CD4-positive, alpha-beta memory T cell (primary cell): ENCODE measurements around the gene SNAI1. TPM values are rescaled to one million over a fixed set of nuclear protein-coding genes. Genes with fewer than 3 reads are reported as not detected.

ENCODE experiments used
- CTCF ChIA-PET: fragments of 350-600 bp; sonication (Branson Sonifier 250); formaldehyde crosslinking; loops from one replicate; lab custom pipeline; 2021; ENCODE audit warnings: inconsistent platforms; ENCODE audit not compliant: partially characterized antibody; lab: Charles Lee
- POLR2A ChIA-PET: fragments of 350-600 bp; sonication (Branson Sonifier 250); formaldehyde crosslinking; loops from one replicate; lab custom pipeline; 2021; ENCODE audit not compliant: partially characterized antibody; lab: Charles Lee
- DNase-seq, 5 donors: peaks; one replicate each; pipeline versions ENCODE4 v3.0.0 to v3.0.0-alpha.2; 2020 to 2022; ENCODE audit warnings: mixed read lengths in 1 of 5
- H3K27ac ChIP-seq: one replicate; pipeline ENCODE4 v1.7.0; 2013; ENCODE audit warnings: low read depth, low read length
- H3K27me3 ChIP-seq: 2 replicates; pipeline ENCODE4 v1.7.0; 2013; ENCODE audit warnings: mild to moderate bottlenecking, low read length, moderate library complexity; ENCODE audit not compliant: insufficient read depth
- H3K36me3 ChIP-seq: 2 replicates; pipeline ENCODE4 v1.7.0; 2013; ENCODE audit warnings: mild to moderate bottlenecking, low read length, moderate library complexity; ENCODE audit not compliant: insufficient read depth
- H3K4me1 ChIP-seq: 2 replicates; pipeline ENCODE4 v1.7.0; 2013; ENCODE audit warnings: mild to moderate bottlenecking, low read length, moderate library complexity; ENCODE audit not compliant: insufficient read depth
- H3K4me3 ChIP-seq, 2 donors: one replicate each; pipeline ENCODE4 v1.7.0; 2013; ENCODE audit warnings: low read length in 2 of 2, mild to moderate bottlenecking in 1 of 2
- H3K9me3 ChIP-seq, 2 donors: one replicate each; pipeline ENCODE4 v1.7.0; 2013; ENCODE audit warnings: low read length in 2 of 2, control low read depth in 1 of 2; ENCODE audit not compliant: control insufficient read depth in 1 of 2
- H3K27ac Mint-ChIP-seq, 7 donors: one replicate each; pipeline ENCODE4 v1.8.0; 2020 to 2021; ENCODE audit warnings: mixed read lengths in 7 of 7, mild to moderate bottlenecking in 6 of 7, inconsistent platforms in 3 of 7, moderate library complexity in 3 of 7
- H3K27me3 Mint-ChIP-seq, 2 donors: one replicate each; pipeline ENCODE4 v1.8.0; 2020 to 2021; ENCODE audit warnings: mixed read lengths in 2 of 2
- H3K36me3 Mint-ChIP-seq, 2 donors: one replicate each; pipeline ENCODE4 v1.8.0; 2020 to 2021; ENCODE audit warnings: mixed read lengths in 2 of 2, inconsistent platforms in 1 of 2, mild to moderate bottlenecking in 1 of 2
- H3K4me1 Mint-ChIP-seq, 4 donors: one replicate each; pipeline ENCODE4 v1.8.0; 2020 to 2021; ENCODE audit warnings: mixed read lengths in 4 of 4, mild to moderate bottlenecking in 1 of 4
- H3K4me3 Mint-ChIP-seq, 8 donors: one replicate each; pipeline ENCODE4 v1.8.0; 2020 to 2021; ENCODE audit warnings: mixed read lengths in 8 of 8, mild to moderate bottlenecking in 7 of 8, moderate library complexity in 6 of 8, inconsistent platforms in 3 of 8
- H3K9me3 Mint-ChIP-seq, 8 donors: one replicate each; pipeline ENCODE4 v1.8.0; 2020 to 2021; ENCODE audit warnings: mixed read lengths in 8 of 8, mild to moderate bottlenecking in 5 of 8, inconsistent platforms in 3 of 8, moderate library complexity in 1 of 8
- intact Hi-C: fragments of 100-400 bp; cut with micrococcal nuclease; formaldehyde crosslinking; loops from one replicate; pipeline ENCODE4 v1.15.1; 2023
- polyA plus RNA-seq, 2 donors: library from polyadenylated mRNA; unstranded; fragments of 300-500 nt; fragmentation: Illumina TruSeq; gene quantifications; one replicate each; pipeline ENCODE4 v1.2.3, GENCODE V29; 2021
- total RNA-seq, 2 experiments: library from RNA; stranded (reverse); gene quantifications; one replicate each; pipeline ENCODE4 v1.2.3, GENCODE V29; 2021

Gene SNAI1
- total and polyA plus RNA-seq, 4 experiments from 2014 or later, result 0.17 to 0.60 (median 0.32) TPM

- H3K27ac Mint-ChIP-seq, result peak overlapping the region in 1 of 7 donors; percentile 57
- Histone ChIP-seq H3K36me3 (peaks cover 27% of the 10 kb centered on the region), H3K9me3 (no peaks in the 10 kb centered on the region), H3K27ac (no peak overlapping the region), H3K4me1 (peaks cover 33% of the 10 kb centered on the region), H3K4me3 (no peak overlapping the region), H3K27me3 (no peaks in the 10 kb centered on the region)
- ChIA-PET CTCF (interaction anchor here (1.6 kb wide), 1 partner anchor 11 kb away, joined by 3 read pairs; no protein-coding TSS in a partner anchor), POLR2A (no interaction called here)
- H3K9me3 Mint-ChIP-seq, result no peaks in the 10 kb centered on the region
- DNase-seq, result no peak
- H3K4me3 Mint-ChIP-seq, result peak overlapping the region in 1 of 8 donors; percentile 57
- H3K27me3 Mint-ChIP-seq, result no peaks in the 10 kb centered on the region
- peaks cover 43 to 62% (median 52%) of the 10 kb centered on the region in 4 donors for H3K4me1 Mint-ChIP-seq
- H3K36me3 Mint-ChIP-seq, result peaks cover 23 to 58% of the 10 kb centered on the region in 2 donors
- intact Hi-C loops, result no loop called here
These were observed 41.3 kb upstream of the SNAI1 start for GRCh38 chr20:49941456-49941855.

DNA sequence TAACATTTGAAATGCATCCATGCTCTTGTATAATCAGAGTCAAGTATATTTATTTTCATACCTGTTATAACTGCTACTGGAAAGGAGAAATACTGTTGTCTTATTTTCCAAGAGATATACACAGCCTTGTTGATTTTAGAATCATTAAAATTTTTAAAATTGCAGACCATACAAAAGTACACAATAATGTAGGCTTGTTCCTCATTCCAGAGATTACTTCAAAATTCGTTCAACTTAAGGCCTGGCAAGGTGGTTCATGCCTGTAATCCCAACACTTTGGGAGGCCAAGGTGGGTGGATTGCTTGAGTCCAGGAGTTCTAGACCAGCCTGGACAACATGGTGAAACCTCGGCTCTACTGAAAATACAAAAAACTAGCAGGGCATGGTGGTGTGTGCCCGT lies 40.5 kb upstream of the SNAI1 start:
- no peak overlapping the region for H3K27ac Mint-ChIP-seq
- no peaks in the 10 kb centered on the region for H3K9me3 Mint-ChIP-seq
- peaks cover 30 to 57% of the 10 kb centered on the region in 2 donors for H3K36me3 Mint-ChIP-seq
- Histone ChIP-seq H3K27me3 (no peaks in the 10 kb centered on the region), H3K4me1 (peaks cover 28% of the 10 kb centered on the region), H3K4me3 (no peak overlapping the region), H3K36me3 (peaks cover 30% of the 10 kb centered on the region), H3K9me3 (no peaks in the 10 kb centered on the region), H3K27ac (no peak overlapping the region)
- H3K27me3 Mint-ChIP-seq, result no peaks in the 10 kb centered on the region
- POLR2A ChIA-PET, result no interaction called here
- no peak for DNase-seq
- H3K4me1 Mint-ChIP-seq, result peaks cover 36 to 54% (median 45%) of the 10 kb centered on the region in 4 donors
- CTCF ChIA-PET, result no interaction called here
- intact Hi-C loops, result no loop called here
- H3K4me3 Mint-ChIP-seq, result no peak overlapping the region

- ChIA-PET POLR2A (no interaction called here), CTCF (interaction anchor here (0.7 to 1.2 kb wide), 2 partner anchors 36 to 129 kb away, joined by 4 to 5 read pairs; no protein-coding TSS in a partner anchor)
- Mint-ChIP-seq H3K9me3 (no peaks in the 10 kb centered on the region), H3K27me3 (no peaks in the 10 kb centered on the region), H3K4me3 (no peak overlapping the region), H3K27ac (peak overlapping the region in 1 of 7 donors; percentile 7), H3K36me3 (peaks cover 34 to 61% of the 10 kb centered on the region in 2 donors), H3K4me1 (peaks cover 32 to 48% (median 40%) of the 10 kb centered on the region in 4 donors)
- peaks cover 30% of the 10 kb centered on the region for H3K36me3 ChIP-seq
- peaks cover 21% of the 10 kb centered on the region for H3K4me1 ChIP-seq
- H3K9me3 ChIP-seq, result no peaks in the 10 kb centered on the region
- H3K4me3 ChIP-seq, result no peak overlapping the region
- no peak for DNase-seq
- H3K27ac ChIP-seq, result no peak overlapping the region
- intact Hi-C loops, result no loop called here
- H3K27me3 ChIP-seq, result no peaks in the 10 kb centered on the region
These were observed 39.8 kb upstream of the SNAI1 start for GRCh38 chr20:49942942-49943341.

DNA sequence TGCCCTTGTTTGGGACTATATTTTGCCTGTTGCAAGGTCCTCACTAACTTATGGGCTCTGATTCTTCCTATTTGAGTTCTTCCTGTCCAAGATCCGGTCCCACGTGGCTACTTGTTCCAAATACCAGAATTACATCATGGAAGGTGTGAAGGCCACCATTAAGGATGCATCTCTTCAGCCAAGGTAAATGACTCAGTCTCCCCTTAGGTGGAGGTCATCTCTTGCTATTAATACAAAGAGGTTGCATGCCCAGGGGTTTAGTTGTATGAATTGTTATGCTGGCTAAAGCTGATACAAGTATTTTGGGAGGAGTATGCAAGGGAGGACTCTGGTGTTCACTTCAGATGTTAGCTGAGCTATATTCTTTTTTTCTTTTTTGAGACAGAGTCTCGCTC lies 37.5 kb upstream of the SNAI1 start:
- H3K27ac ChIP-seq, result no peak overlapping the region
- peaks cover 44% of the 10 kb centered on the region for H3K36me3 ChIP-seq
- ChIA-PET CTCF (no interaction called here), POLR2A (interaction anchor here (0.5 kb wide), 1 partner anchor 12 kb away, joined by 3 read pairs; no protein-coding TSS in a partner anchor)
- Mint-ChIP-seq H3K36me3 (peaks cover 44 to 72% of the 10 kb centered on the region in 2 donors), H3K4me3 (no peak overlapping the region), H3K27me3 (no peaks in the 10 kb centered on the region), H3K27ac (no peak overlapping the region), H3K9me3 (no peaks in the 10 kb centered on the region), H3K4me1 (peaks cover 16 to 37% (median 25%) of the 10 kb centered on the region in 4 donors)
- H3K27me3 ChIP-seq, result no peaks in the 10 kb centered on the region
- H3K4me3 ChIP-seq, result no peak overlapping the region
- peaks cover 4% of the 10 kb centered on the region for H3K4me1 ChIP-seq
- intact Hi-C loops, result no loop called here
- DNase-seq, result no peak
- H3K9me3 ChIP-seq, result no peaks in the 10 kb centered on the region

GRCh38 chr20:49945701-49946477 lies 36.9 kb upstream of the SNAI1 start:
- Histone ChIP-seq H3K4me3 (no peak overlapping the region), H3K27ac (no peak overlapping the region), H3K36me3 (peaks cover 49% of the 10 kb centered on the region), H3K4me1 (peaks cover 4% of the 10 kb centered on the region), H3K9me3 (no peaks in the 10 kb centered on the region), H3K27me3 (no peaks in the 10 kb centered on the region)
- H3K4me1 Mint-ChIP-seq, result peaks cover 15 to 34% (median 24%) of the 10 kb centered on the region in 4 donors
- ChIA-PET CTCF (no interaction called here), POLR2A (no interaction called here)
- intact Hi-C loops, result no loop called here
- DNase-seq, result no peak
- H3K27me3 Mint-ChIP-seq, result no peaks in the 10 kb centered on the region
- H3K36me3 Mint-ChIP-seq, result peaks cover 43 to 76% of the 10 kb centered on the region in 2 donors
- no peaks in the 10 kb centered on the region for H3K9me3 Mint-ChIP-seq
- H3K27ac Mint-ChIP-seq, result no peak overlapping the region
- H3K4me3 Mint-ChIP-seq, result no peak overlapping the region

GRCh38 chr20:49948178-49948577 lies 34.6 kb upstream of the SNAI1 start:
- ChIA-PET CTCF (no interaction called here), POLR2A (no interaction called here)
- H3K4me1 ChIP-seq, result peaks cover 1% of the 10 kb centered on the region
- Mint-ChIP-seq H3K4me1 (peaks cover 5 to 22% (median 10%) of the 10 kb centered on the region in 4 donors), H3K27me3 (no peaks in the 10 kb centered on the region), H3K36me3 (peaks cover 50 to 75% of the 10 kb centered on the region in 2 donors), H3K9me3 (peaks cover 0 to 3% (median 0%) of the 10 kb centered on the region in 8 donors), H3K4me3 (no peak overlapping the region), H3K27ac (no peak overlapping the region)
- DNase-seq, result no peak
- no peak overlapping the region for H3K27ac ChIP-seq
- intact Hi-C loops, result no loop called here
- peaks cover 58% of the 10 kb centered on the region for H3K36me3 ChIP-seq
- no peak overlapping the region for H3K4me3 ChIP-seq
- no peaks in the 10 kb centered on the region for H3K9me3 ChIP-seq
- H3K27me3 ChIP-seq, result no peaks in the 10 kb centered on the region

- Mint-ChIP-seq H3K27me3 (no peaks in the 10 kb centered on the region), H3K4me1 (peaks cover 5 to 20% (median 9%) of the 10 kb centered on the region in 4 donors), H3K27ac (peak overlapping the region in 2 of 7 donors; percentile 35 to 55), H3K4me3 (no peak overlapping the region), H3K9me3 (peaks cover 0 to 3% (median 0%) of the 10 kb centered on the region in 8 donors), H3K36me3 (peaks cover 50 to 81% of the 10 kb centered on the region in 2 donors)
- ChIA-PET CTCF (no interaction called here), POLR2A (no interaction called here)
- intact Hi-C loops, result no loop called here
- no peaks in the 10 kb centered on the region for H3K4me1 ChIP-seq
- no peak overlapping the region for H3K27ac ChIP-seq
- peaks cover 65% of the 10 kb centered on the region for H3K36me3 ChIP-seq
- no peaks in the 10 kb centered on the region for H3K27me3 ChIP-seq
- no peak overlapping the region for H3K4me3 ChIP-seq
- no peak for DNase-seq
- no peaks in the 10 kb centered on the region for H3K9me3 ChIP-seq
These were observed 33.8 kb upstream of the SNAI1 start for GRCh38 chr20:49948809-49949507.
